Left lung (tissue), 10 donors: Measurements from ENCODE around the gene A2ML1. TPM values are rescaled to one million over a fixed set of nuclear protein-coding genes. Genes with fewer than 3 reads are reported as not detected.

Experiments used
- ATAC-seq: fragments of 200-7000 bp; cut with Tn5 transposase; one replicate; pipeline ENCODE4 v1.9.1; 2020; ENCODE audit warnings: moderate library complexity
- DNase-seq, 4 donors: peaks; one replicate each; pipeline ENCODE4 v3.0.0-alpha.2; 2013 to 2020
- H3K27ac ChIP-seq, 2 donors: fragments of 200-600 bp; sonication (generic) in 1 of 2; one replicate each; pipeline versions ENCODE4 v1.5.0 to v1.8.0; 2020 to 2021
- H3K27me3 ChIP-seq, 2 donors: fragments of 200-600 bp; sonication (generic) in 1 of 2; one replicate each; pipeline versions ENCODE4 v1.5.0 to v1.8.0; 2020 to 2021
- H3K36me3 ChIP-seq, 2 donors: fragments of 200-600 bp; sonication (generic) in 1 of 2; one replicate each; pipeline versions ENCODE4 v1.5.0 to v1.8.0; 2020 to 2021
- H3K4me1 ChIP-seq, 2 donors: fragments of 200-600 bp; one replicate each; pipeline ENCODE4 v1.8.0; 2021
- H3K4me3 ChIP-seq, 2 donors: fragments of 200-600 bp; sonication (generic) in 1 of 2; one replicate each; pipeline versions ENCODE4 v1.5.0 to v1.8.0; 2020 to 2021; ENCODE audit warnings: mild to moderate bottlenecking in 1 of 2
- H3K9me3 ChIP-seq, 2 donors: fragments of 200-600 bp; sonication (generic) in 1 of 2; one replicate each; pipeline versions ENCODE4 v1.5.0 to v1.8.0; 2020 to 2021
- CTCF ChIP-seq, 2 donors: fragments of 200-600 bp; sonication (generic) in 1 of 2; IDR thresholded peaks; one replicate each; pipeline versions ENCODE4 v1.5.0 to v1.8.0; 2021; ENCODE audit warnings: antibody characterized with exemption in 2 of 2
- intact Hi-C, 2 donors: fragments of 100-400 bp; cut with DNase I; formaldehyde crosslinking; loops; one replicate each; pipeline versions ENCODE4 v1.11.2 to v1.14.2; 2022
- polyA plus RNA-seq, 6 donors: library from polyadenylated mRNA; unstranded; fragments of 120-200 nt; gene quantifications; one replicate each; pipeline ENCODE4 v1.2.1, GENCODE V29; 2013; ENCODE audit not compliant: insufficient read length in 6 of 6
- total RNA-seq, 2 donors: library from RNA; stranded (reverse); fragmentation: NEBNext Ultra II Directional; extraction: Animal tissue kit (Norgen Biotek cat#: 25700); gene quantifications; one replicate each; pipeline ENCODE4 v1.2.1, GENCODE V29; 2021
- donor health status: DM: no; HTN: yes; CAD: no.
- donor health status: DM: no; HTN: no; CAD: no.

The A2ML1 gene
- total and polyA plus RNA-seq, 8 donors: 0.72 to 0.94 (median 0.89) TPM; not detected in 2

GRCh38 chr12:8903646-8904045, 81.2 kb downstream of the A2ML1 start:
- H3K4me1 ChIP-seq: no peaks in the 10 kb centered on the region
- H3K27me3 ChIP-seq: no peaks in the 10 kb centered on the region
- intact Hi-C loops: no loop called here
- H3K27ac ChIP-seq: no peak overlapping the region
- no peak overlapping the region for H3K4me3 ChIP-seq
- no peak for TF ChIP-seq CTCF (IDR thresholded peaks at IDR 0.05)
- DNase-seq (no peak), ATAC-seq (no peak)
- H3K36me3 ChIP-seq: no peaks in the 10 kb centered on the region
- peaks cover 0 to 7% of the 10 kb centered on the region in 2 donors for H3K9me3 ChIP-seq

GRCh38 chr12:8904665-8905064, 82.2 kb downstream of the A2ML1 start:
- no peak for DNase-seq
- no peak for TF ChIP-seq CTCF (IDR thresholded peaks at IDR 0.05)
- Histone ChIP-seq H3K9me3 (peaks cover 0 to 7% of the 10 kb centered on the region in 2 donors), H3K27ac (no peak overlapping the region), H3K4me1 (no peaks in the 10 kb centered on the region), H3K36me3 (no peaks in the 10 kb centered on the region), H3K4me3 (no peak overlapping the region), H3K27me3 (no peaks in the 10 kb centered on the region)
- intact Hi-C loops: no loop called here
- no peak for ATAC-seq

GRCh38 chr12:8905546-8905945, 83.1 kb downstream of the A2ML1 start:
- H3K4me1 ChIP-seq: no peaks in the 10 kb centered on the region
- ATAC-seq (peak; percentile 34), DNase-seq (no peak)
- no peak for TF ChIP-seq CTCF (IDR thresholded peaks at IDR 0.05)
- intact Hi-C loops: no loop called here
- H3K27ac ChIP-seq: no peak overlapping the region
- peaks cover 0 to 7% of the 10 kb centered on the region in 2 donors for H3K9me3 ChIP-seq
- H3K27me3 ChIP-seq: no peaks in the 10 kb centered on the region
- no peaks in the 10 kb centered on the region for H3K36me3 ChIP-seq
- H3K4me3 ChIP-seq: no peak overlapping the region

GRCh38 chr12:8906266-8907180, 84.1 kb downstream of the A2ML1 start:
- ATAC-seq (no peak), DNase-seq (no peak)
- Histone ChIP-seq H3K27ac (no peak overlapping the region), H3K9me3 (peaks cover 0 to 3% of the 10 kb centered on the region in 2 donors), H3K4me1 (no peaks in the 10 kb centered on the region), H3K27me3 (no peaks in the 10 kb centered on the region), H3K36me3 (no peaks in the 10 kb centered on the region), H3K4me3 (no peak overlapping the region)
- TF ChIP-seq CTCF (IDR thresholded peaks at IDR 0.05): no peak
- intact Hi-C loops: no loop called here

GRCh38 chr12:8907513-8907912, 85.1 kb downstream of the A2ML1 start:
- no peak for DNase-seq

More at GRCh38 chr12:8907513-8907912, 85.1 kb downstream of the A2ML1 start:
- no peaks in the 10 kb centered on the region for H3K9me3 ChIP-seq
- intact Hi-C loops: no loop called here
- no peaks in the 10 kb centered on the region for H3K4me1 ChIP-seq
- ATAC-seq: no peak
- no peaks in the 10 kb centered on the region for H3K27me3 ChIP-seq
- H3K4me3 ChIP-seq: no peak overlapping the region
- H3K36me3 ChIP-seq: no peaks in the 10 kb centered on the region
- H3K27ac ChIP-seq: no peak overlapping the region
- TF ChIP-seq CTCF (IDR thresholded peaks at IDR 0.05): no peak
